ENCODE results near the gene TEX26.
A peak's percentile ranks its signal among the peaks of the same experiment; 100 is the strongest.
"Not testable (repeated sequence)": the region's sequence is repeated elsewhere in the genome, so short reads cannot be mapped to it uniquely, and the experiment has no call there.

The TEX26 gene

GRCh38 chr13:30918662-30919405, 13.6 kb upstream of the TEX26 start:
- no peak for DNase-seq (ENCODE audit: low read depth)

GRCh38 chr13:30920162-30920909, 12.1 kb upstream of the TEX26 start:
- DNase-seq (ENCODE audit: low read depth): no peak

- no peak for DNase-seq (ENCODE audit: low read depth)
Measured at GRCh38 chr13:30923418-30923817, 9.0 kb upstream of the TEX26 start.

GRCh38 chr13:30924721-30925120, 7.7 kb upstream of the TEX26 start:
- no peak for DNase-seq (ENCODE audit: low read depth)

- DNase-seq (ENCODE audit: low read depth): no peak
Measured at GRCh38 chr13:30925429-30925828, 7.0 kb upstream of the TEX26 start.

GRCh38 chr13:30926781-30927180, 5.7 kb upstream of the TEX26 start:
- DNase-seq (ENCODE audit: low read depth): no peak

GRCh38 chr13:30927188-30927587, 5.3 kb upstream of the TEX26 start:
- not testable (repeated sequence) for DNase-seq (ENCODE audit: low read depth)

- no peak for DNase-seq (ENCODE audit: low read depth)
Measured at GRCh38 chr13:30927595-30927994, 4.9 kb upstream of the TEX26 start.

GRCh38 chr13:30928978-30929377, 3.5 kb upstream of the TEX26 start:
- DNase-seq (ENCODE audit: low read depth): no peak

GRCh38 chr13:30933354-30933670, 856 bp downstream of the TEX26 start:
- no peak for DNase-seq (ENCODE audit: low read depth)

GRCh38 chr13:30934381-30934780, 1.9 kb downstream of the TEX26 start:
- no peak for DNase-seq (ENCODE audit: low read depth)

- no peak for DNase-seq (ENCODE audit: low read depth)
Measured at GRCh38 chr13:30934803-30935202, 2.3 kb downstream of the TEX26 start.

- DNase-seq (ENCODE audit: low read depth): no peak
Measured at GRCh38 chr13:30936971-30937370, 4.5 kb downstream of the TEX26 start.

GRCh38 chr13:30943881-30944280, 11.4 kb downstream of the TEX26 start:
- no peak for DNase-seq (ENCODE audit: low read depth)

- no peak for DNase-seq (ENCODE audit: low read depth)
Measured at GRCh38 chr13:30957258-30957943, 24.9 kb downstream of the TEX26 start.

- no peak for DNase-seq (ENCODE audit: low read depth)
Measured at GRCh38 chr13:30959678-30960077, 27.2 kb downstream of the TEX26 start.

GRCh38 chr13:30963791-30964190, 31.3 kb downstream of the TEX26 start:
- DNase-seq (ENCODE audit: low read depth): no peak

- DNase-seq (ENCODE audit: low read depth): no peak
Measured at GRCh38 chr13:30965380-30965779, 32.9 kb downstream of the TEX26 start.

GRCh38 chr13:30966101-30966500, 33.6 kb downstream of the TEX26 start:
- DNase-seq (ENCODE audit: low read depth): no peak

GRCh38 chr13:30968846-30969245, 36.4 kb downstream of the TEX26 start:
- peak; percentile 15 for DNase-seq (ENCODE audit: low read depth)

GRCh38 chr13:30971575-30971974, 39.1 kb downstream of the TEX26 start:
- peak; percentile 15 for DNase-seq (ENCODE audit: low read depth)

- peak; percentile 15 for DNase-seq (ENCODE audit: low read depth)
Measured at GRCh38 chr13:30972888-30973377, 40.5 kb downstream of the TEX26 start.

- no peak for DNase-seq (ENCODE audit: low read depth)
Measured at GRCh38 chr13:30974350-30974749, 41.9 kb downstream of the TEX26 start.
